Hindlimb muscle (tissue), 1 donor: ENCODE measurements around the gene PCDHGA2. TPM values are rescaled to one million over a fixed set of nuclear protein-coding genes. Genes with fewer than 3 reads are reported as not detected.
"Not testable (repeated sequence)": the region's sequence is repeated elsewhere in the genome, so short reads cannot be mapped to it uniquely, and the experiment has no call there.

ENCODE experiments used
- DNase-seq: peaks from one replicate; pipeline ENCODE4 v3.0.0-alpha.2; 2013
- polyA plus RNA-seq: library from polyadenylated mRNA; unstranded; fragments of 120-200 nt; gene quantifications from one replicate; pipeline ENCODE4 v1.2.1, GENCODE V29; 2013; ENCODE audit not compliant: insufficient read length

The PCDHGA2 gene
- polyA plus RNA-seq, 1 donor = 2.1 TPM

- DNase-seq = no peak
These were observed 44.8 kb downstream of the PCDHGA2 start for GRCh38 chr5:141383345-141383744.

GRCh38 chr5:141384471-141385267 lies 46.1 kb downstream of the PCDHGA2 start:
- DNase-seq = no peak

GRCh38 chr5:141387557-141388311 lies 49.2 kb downstream of the PCDHGA2 start, which contains the start of gene PCDHGB4:
PCDHGB4 (plus strand) TSS chr5:141387698; CDS start chr5:141387885, 187 bp downstream.
- DNase-seq = not testable (repeated sequence)

- DNase-seq = no peak
These were observed 50.1 kb downstream of the PCDHGA2 start for GRCh38 chr5:141388661-141389060.

GRCh38 chr5:141389153-141390042 lies 50.8 kb downstream of the PCDHGA2 start:
- no peak for DNase-seq

DNA sequence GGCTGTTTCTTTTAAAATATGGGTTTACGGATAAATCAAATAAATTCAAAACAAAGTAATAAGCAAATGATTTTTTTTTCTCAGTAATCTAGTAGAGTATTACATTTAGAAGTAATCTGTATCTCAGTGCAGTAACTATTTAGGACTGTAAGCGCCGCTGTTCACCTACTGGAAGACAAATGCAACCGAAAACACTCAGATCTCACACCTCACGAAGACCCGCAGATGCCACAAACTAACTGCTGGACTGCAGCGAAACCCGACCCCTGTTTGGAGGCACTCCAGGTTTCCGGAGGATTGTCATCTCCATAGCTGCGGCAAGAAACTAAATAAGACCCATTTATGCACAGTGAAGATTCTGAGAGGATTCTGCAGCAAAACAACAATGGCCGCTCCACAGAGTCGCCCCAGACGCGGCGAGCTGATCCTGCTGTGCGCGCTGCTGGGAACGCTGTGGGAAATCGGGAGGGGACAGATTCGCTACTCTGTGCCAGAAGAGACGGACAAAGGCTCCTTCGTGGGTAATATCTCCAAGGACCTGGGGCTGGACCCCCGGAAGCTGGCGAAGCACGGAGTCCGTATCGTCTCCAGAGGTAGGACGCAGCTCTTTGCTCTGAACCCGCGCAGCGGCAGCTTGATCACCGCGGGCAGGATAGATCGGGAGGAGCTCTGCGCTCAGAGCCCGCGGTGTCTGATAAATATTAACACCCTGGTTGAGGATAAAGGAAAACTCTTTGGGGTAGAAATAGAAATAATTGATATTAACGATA lies 54.1 kb downstream of the PCDHGA2 start, which contains the start of gene PCDHGA8:
Gene PCDHGA8, plus strand, starts transcription at position 205 of the 770 bp plus-strand sequence. Its CDS starts 181 bp downstream, at position 386.
- DNase-seq = no peak

Other genes starting within 250 kb of the PCDHGA2 start
- gene PCDHB2, start 244.1 kb upstream of the PCDHGA2 start, polyA plus RNA-seq = 4.4 TPM
- gene PCDHB3, start 238.3 kb upstream of the PCDHGA2 start, polyA plus RNA-seq = 2.6 TPM
- gene PCDHB4, start 216.9 kb upstream of the PCDHGA2 start, polyA plus RNA-seq = 3.1 TPM
- gene PCDHB5, start 203.6 kb upstream of the PCDHGA2 start, polyA plus RNA-seq = 3.2 TPM
- 2.4 TPM for gene PCDHB6, start 188.7 kb upstream of the PCDHGA2 start, polyA plus RNA-seq
- 3.2 TPM for gene PCDHB7, start 166.1 kb upstream of the PCDHGA2 start, polyA plus RNA-seq
- 2.1 TPM for gene PCDHB8, start 161.0 kb upstream of the PCDHGA2 start, polyA plus RNA-seq
- gene PCDHB16, start 156.4 kb upstream of the PCDHGA2 start, polyA plus RNA-seq = 3.9 TPM
- 3.2 TPM for gene PCDHB9, start 151.6 kb upstream of the PCDHGA2 start, polyA plus RNA-seq
- gene PCDHB10, start 146.4 kb upstream of the PCDHGA2 start, polyA plus RNA-seq = 5.3 TPM
- 4.4 TPM for gene PCDHB11, start 139.1 kb upstream of the PCDHGA2 start, polyA plus RNA-seq
- gene PCDHB12, start 130.0 kb upstream of the PCDHGA2 start, polyA plus RNA-seq = 4.7 TPM
- gene PCDHB13, start 124.8 kb upstream of the PCDHGA2 start, polyA plus RNA-seq = 2.8 TPM
- gene PCDHB14, start 115.4 kb upstream of the PCDHGA2 start, polyA plus RNA-seq = 7.5 TPM
- gene PCDHB15, start 93.4 kb upstream of the PCDHGA2 start, polyA plus RNA-seq = 9.4 TPM
- not detected for gene SLC25A2, start 34.7 kb upstream of the PCDHGA2 start, polyA plus RNA-seq
- 76.5 TPM for gene TAF7, start 18.0 kb upstream of the PCDHGA2 start, polyA plus RNA-seq
- 0.77 TPM for gene PCDHGA1, start 8.2 kb upstream of the PCDHGA2 start, polyA plus RNA-seq
- 1.0 TPM for gene PCDHGA3, start 5.1 kb downstream of the PCDHGA2 start, polyA plus RNA-seq
- gene PCDHGB1, start 11.3 kb downstream of the PCDHGA2 start, polyA plus RNA-seq = 0.45 TPM
- gene PCDHGA4, start 16.3 kb downstream of the PCDHGA2 start, polyA plus RNA-seq = 1.6 TPM
- 2.8 TPM for gene PCDHGB2, start 21.2 kb downstream of the PCDHGA2 start, polyA plus RNA-seq
- gene PCDHGA5, start 25.4 kb downstream of the PCDHGA2 start, polyA plus RNA-seq = 2.6 TPM
- gene PCDHGB3, start 31.5 kb downstream of the PCDHGA2 start, polyA plus RNA-seq = 1.8 TPM
- gene PCDHGA6, start 35.1 kb downstream of the PCDHGA2 start, polyA plus RNA-seq = 4.4 TPM
- 1.6 TPM for gene PCDHGA7, start 44.0 kb downstream of the PCDHGA2 start, polyA plus RNA-seq
- gene PCDHGB4, start 48.9 kb downstream of the PCDHGA2 start, polyA plus RNA-seq = 2.6 TPM
- gene PCDHGA8, start 53.9 kb downstream of the PCDHGA2 start, polyA plus RNA-seq = 0.80 TPM
- 4.1 TPM for gene PCDHGB5, start 59.2 kb downstream of the PCDHGA2 start, polyA plus RNA-seq
- 4.4 TPM for gene PCDHGA9, start 64.0 kb downstream of the PCDHGA2 start, polyA plus RNA-seq
- gene PCDHGB6, start 69.3 kb downstream of the PCDHGA2 start, polyA plus RNA-seq = 4.0 TPM
- 1.6 TPM for gene PCDHGA10, start 74.2 kb downstream of the PCDHGA2 start, polyA plus RNA-seq
- gene PCDHGB7, start 78.9 kb downstream of the PCDHGA2 start, polyA plus RNA-seq = 9.9 TPM
- gene PCDHGA11, start 82.3 kb downstream of the PCDHGA2 start, polyA plus RNA-seq = 3.0 TPM
- 2.4 TPM for gene PCDHGA12, start 91.7 kb downstream of the PCDHGA2 start, polyA plus RNA-seq
- 119 TPM for gene PCDHGC3, start 137.2 kb downstream of the PCDHGA2 start, polyA plus RNA-seq
- 1.7 TPM for gene PCDHGC4, start 146.3 kb downstream of the PCDHGA2 start, polyA plus RNA-seq
- 1.1 TPM for gene PCDHGC5, start 150.3 kb downstream of the PCDHGA2 start, polyA plus RNA-seq